Measurements from ENCODE around the gene ITCH.
"Not testable (repeated sequence)": the region's sequence is repeated elsewhere in the genome, so short reads cannot be mapped to it uniquely, and the experiment has no call there.

ITCH gene

DNA sequence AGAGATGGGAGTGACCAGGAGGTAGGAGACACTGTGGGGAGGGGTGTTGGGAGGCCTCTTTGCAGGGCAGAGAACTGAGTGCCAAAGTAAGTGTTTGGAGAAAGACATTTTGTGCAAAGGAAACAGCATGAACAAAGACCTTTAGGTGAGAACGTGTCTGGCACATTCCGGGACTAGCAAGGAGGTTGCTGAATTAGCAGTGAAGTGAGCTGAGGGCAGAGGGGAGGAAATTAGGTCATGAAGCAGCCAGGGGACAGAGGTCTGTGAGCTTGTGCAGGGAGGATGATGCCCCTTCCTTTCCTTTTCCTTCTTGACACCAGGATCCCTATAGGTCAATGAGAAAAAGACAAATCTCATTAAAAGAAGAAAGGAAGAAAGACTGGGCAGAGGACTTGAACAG is 38.5 kb upstream of the ITCH start:
- H3K4me1 ChIP-seq (ENCODE audit: insufficient read depth, low read length) = no peaks in the 10 kb centered on the region
- TF ChIP-seq, protein P1, sequence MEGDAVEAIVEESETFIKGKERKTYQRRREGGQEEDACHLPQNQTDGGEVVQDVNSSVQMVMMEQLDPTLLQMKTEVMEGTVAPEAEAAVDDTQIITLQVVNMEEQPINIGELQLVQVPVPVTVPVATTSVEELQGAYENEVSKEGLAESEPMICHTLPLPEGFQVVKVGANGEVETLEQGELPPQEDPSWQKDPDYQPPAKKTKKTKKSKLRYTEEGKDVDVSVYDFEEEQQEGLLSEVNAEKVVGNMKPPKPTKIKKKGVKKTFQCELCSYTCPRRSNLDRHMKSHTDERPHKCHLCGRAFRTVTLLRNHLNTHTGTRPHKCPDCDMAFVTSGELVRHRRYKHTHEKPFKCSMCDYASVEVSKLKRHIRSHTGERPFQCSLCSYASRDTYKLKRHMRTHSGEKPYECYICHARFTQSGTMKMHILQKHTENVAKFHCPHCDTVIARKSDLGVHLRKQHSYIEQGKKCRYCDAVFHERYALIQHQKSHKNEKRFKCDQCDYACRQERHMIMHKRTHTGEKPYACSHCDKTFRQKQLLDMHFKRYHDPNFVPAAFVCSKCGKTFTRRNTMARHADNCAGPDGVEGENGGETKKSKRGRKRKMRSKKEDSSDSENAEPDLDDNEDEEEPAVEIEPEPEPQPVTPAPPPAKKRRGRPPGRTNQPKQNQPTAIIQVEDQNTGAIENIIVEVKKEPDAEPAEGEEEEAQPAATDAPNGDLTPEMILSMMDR (IDR thresholded peaks at IDR 0.05; ENCODE audit: borderline replicate concordance, extremely low read depth, low read length, poor library complexity, severe bottlenecking) = no peak
- no peak for TF ChIP-seq EZH2 (IDR thresholded peaks at IDR 0.05; ENCODE audit: borderline replicate concordance, low read depth, low read length, severe bottlenecking)
- no peak overlapping the region for H3K4me3 ChIP-seq (ENCODE audit: low read depth in 1 of 2, low read length in 2 of 2)
- H3K9ac ChIP-seq (ENCODE audit: low read depth, low read length) = no peak overlapping the region
- no peaks in the 10 kb centered on the region for H3K9me3 ChIP-seq (ENCODE audit: insufficient read depth, low read length, severe bottlenecking)
- H3K79me2 ChIP-seq (ENCODE audit: insufficient read depth, low read length) = no peaks in the 10 kb centered on the region
- DNase-seq (no peak), ATAC-seq (ENCODE audit: insufficient read depth, low read depth) (no peak)
- H3K27me3 ChIP-seq (ENCODE audit: insufficient read depth, low read length, poor library complexity) = no peaks in the 10 kb centered on the region
- no peak overlapping the region for H3K27ac ChIP-seq (ENCODE audit: low read length)
- no peaks in the 10 kb centered on the region for H4K20me1 ChIP-seq (ENCODE audit: insufficient read depth, low read length)
- no peak overlapping the region for H2AFZ ChIP-seq (ENCODE audit: low read depth, low read length)
- H3K36me3 ChIP-seq (ENCODE audit: insufficient read depth, low read length) = no peaks in the 10 kb centered on the region
- H3K4me2 ChIP-seq (ENCODE audit: insufficient read depth, low read length) = no peak overlapping the region

DNA sequence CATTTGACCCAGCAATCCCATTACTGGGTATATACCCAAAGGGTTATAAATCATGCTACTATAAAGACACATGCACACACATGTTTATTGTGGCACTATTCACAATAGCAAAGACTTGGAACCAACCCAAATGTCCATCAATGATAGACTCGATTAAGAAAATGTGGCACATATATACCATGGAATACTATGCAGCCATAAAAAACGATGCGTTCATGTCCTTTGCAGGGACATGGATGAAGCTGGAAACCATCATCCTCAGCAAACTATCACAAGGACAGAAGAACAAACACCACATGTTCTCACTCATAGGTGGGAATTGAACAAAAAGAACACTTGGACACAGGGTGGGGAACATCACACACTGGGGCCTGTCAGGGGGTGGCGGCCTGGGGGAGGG is 34.9 kb upstream of the ITCH start:
- ATAC-seq (ENCODE audit: insufficient read depth, low read depth); H3K9me3 ChIP-seq (ENCODE audit: insufficient read depth, low read length, severe bottlenecking); H2AFZ ChIP-seq (ENCODE audit: low read depth, low read length); H3K4me2 ChIP-seq (ENCODE audit: insufficient read depth, low read length); H3K27ac ChIP-seq (ENCODE audit: low read length); H3K9ac ChIP-seq (ENCODE audit: low read depth, low read length); H4K20me1 ChIP-seq (ENCODE audit: insufficient read depth, low read length); H3K4me3 ChIP-seq (ENCODE audit: low read depth in 1 of 2, low read length in 2 of 2); H3K36me3 ChIP-seq (ENCODE audit: insufficient read depth, low read length); H3K4me1 ChIP-seq (ENCODE audit: insufficient read depth, low read length); DNase-seq; H3K79me2 ChIP-seq (ENCODE audit: insufficient read depth, low read length); H3K27me3 ChIP-seq (ENCODE audit: insufficient read depth, low read length, poor library complexity): not testable (repeated sequence)

DNA sequence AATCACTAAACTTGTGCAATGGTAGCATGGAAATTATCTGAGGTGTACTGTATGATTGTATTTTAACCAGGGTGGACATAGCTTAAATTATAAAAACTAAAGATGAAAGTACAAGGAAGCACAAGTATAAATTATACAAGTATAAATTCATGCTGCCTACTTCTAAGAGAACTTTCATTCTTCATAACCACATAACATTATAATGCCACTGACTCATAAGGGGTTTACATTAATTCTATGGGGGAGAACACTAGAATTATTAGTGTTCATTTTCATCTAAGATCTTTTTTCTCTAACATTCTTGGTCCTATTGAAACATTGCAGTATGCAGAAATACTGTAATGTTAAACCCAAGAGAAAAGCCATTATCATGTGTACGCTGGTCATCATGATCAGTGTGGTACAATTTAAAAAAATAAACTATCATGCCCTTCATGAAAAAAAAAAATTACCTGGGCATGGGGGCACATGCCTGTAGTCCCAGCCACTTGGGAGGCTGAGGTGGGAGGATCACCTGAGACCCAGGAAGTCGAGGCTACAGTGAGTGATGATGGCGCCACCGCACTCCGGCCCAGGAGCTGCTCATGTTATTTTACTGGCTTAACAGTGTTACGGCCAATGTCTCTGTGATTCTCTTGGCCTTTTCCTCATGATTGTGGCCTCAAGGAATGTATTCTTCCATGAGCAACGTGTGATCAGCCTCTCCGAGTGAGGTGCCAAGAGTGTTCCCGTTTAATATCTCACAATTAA is 34.0 kb upstream of the ITCH start:
- no peak overlapping the region for H3K27ac ChIP-seq (ENCODE audit: low read length)
- no peaks in the 10 kb centered on the region for H4K20me1 ChIP-seq (ENCODE audit: insufficient read depth, low read length)
- no peak for DNase-seq
- no peak for ATAC-seq (ENCODE audit: insufficient read depth, low read depth)
- H3K9ac ChIP-seq (ENCODE audit: low read depth, low read length) = no peak overlapping the region
- H3K4me1 ChIP-seq (ENCODE audit: insufficient read depth, low read length) = no peaks in the 10 kb centered on the region
- TF ChIP-seq EZH2 (IDR thresholded peaks at IDR 0.05; ENCODE audit: borderline replicate concordance, low read depth, low read length, severe bottlenecking) = no peak
- TF ChIP-seq, protein P1 (IDR thresholded peaks at IDR 0.05; ENCODE audit: borderline replicate concordance, extremely low read depth, low read length, poor library complexity, severe bottlenecking) = no peak
- H2AFZ ChIP-seq (ENCODE audit: low read depth, low read length) = no peak overlapping the region
- H3K9me3 ChIP-seq (ENCODE audit: insufficient read depth, low read length, severe bottlenecking) = no peaks in the 10 kb centered on the region
- no peaks in the 10 kb centered on the region for H3K79me2 ChIP-seq (ENCODE audit: insufficient read depth, low read length)
- no peaks in the 10 kb centered on the region for H3K36me3 ChIP-seq (ENCODE audit: insufficient read depth, low read length)
- H3K4me3 ChIP-seq (ENCODE audit: low read depth in 1 of 2, low read length in 2 of 2) = no peak overlapping the region
- H3K4me2 ChIP-seq (ENCODE audit: insufficient read depth, low read length) = no peak overlapping the region
- no peaks in the 10 kb centered on the region for H3K27me3 ChIP-seq (ENCODE audit: insufficient read depth, low read length, poor library complexity)

DNA sequence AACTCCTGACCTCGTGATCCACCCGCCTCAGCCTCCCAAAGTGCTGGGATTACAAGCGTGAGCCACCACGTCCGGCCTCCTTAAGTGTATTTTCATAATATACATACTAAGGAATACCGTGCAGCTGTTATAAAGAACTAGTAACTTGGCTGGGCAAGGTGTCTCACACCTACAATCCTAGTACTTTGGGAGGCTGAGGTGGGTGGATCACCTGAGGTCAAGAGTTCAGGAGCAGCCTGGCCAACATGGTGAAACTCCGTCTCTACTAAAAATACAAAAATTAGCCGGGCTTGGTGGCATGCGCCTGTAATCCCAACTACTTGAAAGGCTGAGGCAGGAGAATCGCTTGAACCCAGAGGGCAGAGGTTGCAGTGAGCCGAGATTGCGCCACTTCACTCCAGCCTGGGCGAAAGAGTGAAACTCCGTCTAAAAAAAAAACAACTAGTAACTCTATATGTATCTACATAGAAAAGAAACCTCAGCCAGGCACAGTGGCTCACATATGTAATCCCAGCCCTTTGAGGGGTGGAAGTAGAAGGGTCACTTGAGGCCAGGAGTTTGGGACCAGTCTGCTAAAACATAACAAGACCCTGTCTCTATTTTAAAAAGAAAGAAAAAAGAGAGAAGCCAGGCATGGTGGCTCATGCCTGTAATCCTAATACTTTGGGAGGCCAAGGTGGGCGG is 32.1 kb upstream of the ITCH start:
- not testable (repeated sequence) for H3K9ac ChIP-seq (ENCODE audit: low read depth, low read length); H3K4me1 ChIP-seq (ENCODE audit: insufficient read depth, low read length); H3K27me3 ChIP-seq (ENCODE audit: insufficient read depth, low read length, poor library complexity); H3K4me3 ChIP-seq (ENCODE audit: low read depth in 1 of 2, low read length in 2 of 2); H3K27ac ChIP-seq (ENCODE audit: low read length); H4K20me1 ChIP-seq (ENCODE audit: insufficient read depth, low read length); H3K36me3 ChIP-seq (ENCODE audit: insufficient read depth, low read length); DNase-seq; H3K4me2 ChIP-seq (ENCODE audit: insufficient read depth, low read length); ATAC-seq (ENCODE audit: insufficient read depth, low read depth); H3K79me2 ChIP-seq (ENCODE audit: insufficient read depth, low read length); H3K9me3 ChIP-seq (ENCODE audit: insufficient read depth, low read length, severe bottlenecking); H2AFZ ChIP-seq (ENCODE audit: low read depth, low read length)
